Fibroblast of lung (primary cell): ENCODE data around the gene TCF4.

ENCODE experiments used
- EZH2 ChIP-seq: IDR thresholded peaks from 2 replicates; pipeline ENCODE4 v1.5.1; 2012; ENCODE audit warnings: low read length, control low read depth, mild to moderate bottlenecking; ENCODE audit errors: missing control alignments
- TF ChIP-seq, protein P1 (sequence below), 2 donors: IDR thresholded peaks in 1 of 2; conservative IDR thresholded peaks in 1 of 2; 1 replicate in 1 of 2; 2 replicates in 1 of 2; pipeline ENCODE4 v1.5.1; 2011 to 2012; ENCODE audit warnings: low read length in 2 of 2, control low read depth in 1 of 2, inconsistent platforms in 1 of 2, low read depth in 1 of 2, mild to moderate bottlenecking in 1 of 2

DNA sequence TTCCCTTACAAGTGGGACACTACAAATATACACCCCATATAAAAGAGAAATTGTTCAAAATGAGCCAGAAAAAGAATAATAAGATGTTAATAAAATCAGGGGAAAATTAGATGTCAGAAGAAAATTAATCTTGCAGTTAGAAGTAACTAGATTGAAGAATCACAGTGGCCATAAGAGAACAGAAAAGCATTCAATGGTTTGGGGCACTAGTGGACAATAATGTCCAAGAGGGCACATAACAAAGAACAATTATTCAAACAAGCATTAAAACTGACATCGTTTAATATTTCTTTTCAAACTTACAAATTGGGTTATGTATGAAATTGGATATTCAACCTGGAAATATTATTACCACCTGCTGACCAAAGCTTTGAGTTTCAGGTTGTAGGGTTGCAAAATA, 12.9 kb downstream of the TCF4 start:
- TF ChIP-seq, protein P1, sequence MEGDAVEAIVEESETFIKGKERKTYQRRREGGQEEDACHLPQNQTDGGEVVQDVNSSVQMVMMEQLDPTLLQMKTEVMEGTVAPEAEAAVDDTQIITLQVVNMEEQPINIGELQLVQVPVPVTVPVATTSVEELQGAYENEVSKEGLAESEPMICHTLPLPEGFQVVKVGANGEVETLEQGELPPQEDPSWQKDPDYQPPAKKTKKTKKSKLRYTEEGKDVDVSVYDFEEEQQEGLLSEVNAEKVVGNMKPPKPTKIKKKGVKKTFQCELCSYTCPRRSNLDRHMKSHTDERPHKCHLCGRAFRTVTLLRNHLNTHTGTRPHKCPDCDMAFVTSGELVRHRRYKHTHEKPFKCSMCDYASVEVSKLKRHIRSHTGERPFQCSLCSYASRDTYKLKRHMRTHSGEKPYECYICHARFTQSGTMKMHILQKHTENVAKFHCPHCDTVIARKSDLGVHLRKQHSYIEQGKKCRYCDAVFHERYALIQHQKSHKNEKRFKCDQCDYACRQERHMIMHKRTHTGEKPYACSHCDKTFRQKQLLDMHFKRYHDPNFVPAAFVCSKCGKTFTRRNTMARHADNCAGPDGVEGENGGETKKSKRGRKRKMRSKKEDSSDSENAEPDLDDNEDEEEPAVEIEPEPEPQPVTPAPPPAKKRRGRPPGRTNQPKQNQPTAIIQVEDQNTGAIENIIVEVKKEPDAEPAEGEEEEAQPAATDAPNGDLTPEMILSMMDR (conservative IDR thresholded peaks at IDR 0.05 in 1 of 2, IDR thresholded peaks at IDR 0.05 in 1 of 2; ENCODE audit: low read depth in 1 of 2, low read length in 2 of 2) = no peak
- no peak for TF ChIP-seq EZH2
